Measurements from ENCODE around the gene CIAPIN1.

- no peak for TF ChIP-seq YY1 (IDR thresholded peaks at IDR 0.05; ENCODE audit: insufficient read depth, insufficient read length)
- TF ChIP-seq ZNF274 (IDR thresholded peaks at IDR 0.05; ENCODE audit: low read depth, low read length) = no peak
Observed at GRCh38 chr16:57380671-57381462, 66.3 kb downstream of the CIAPIN1 start.
